ENCODE measurements around the gene CYSTM1.
"Not testable (repeated sequence)": the region's sequence is repeated elsewhere in the genome, so short reads cannot be mapped to it uniquely, and the experiment has no call there.

Gene CYSTM1

GRCh38 chr5:140181002-140181483 is 6.1 kb downstream of the CYSTM1 start:
- DNase-seq: no peak

DNA sequence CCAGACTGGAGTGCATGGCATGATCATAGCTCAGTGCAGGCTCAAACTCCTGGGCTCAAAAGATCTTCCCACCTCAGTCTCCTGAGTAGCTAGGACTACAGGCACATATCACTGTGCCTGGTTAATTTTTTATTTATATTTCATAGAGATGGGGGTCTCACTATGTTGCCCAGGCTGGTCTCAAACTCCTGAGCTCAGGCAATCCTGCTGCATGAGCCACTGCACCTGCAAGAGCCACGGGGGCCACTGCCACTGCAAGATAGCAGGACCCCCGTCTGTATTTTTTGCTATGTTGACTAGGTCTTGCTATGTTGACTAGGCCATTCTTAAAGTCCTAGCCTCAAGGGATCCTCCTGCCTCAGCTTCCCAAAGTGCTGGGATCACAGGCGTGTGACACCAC is 6.5 kb downstream of the CYSTM1 start:
- no peak for DNase-seq

- DNase-seq: no peak
Measured at GRCh38 chr5:140182075-140182711, 7.2 kb downstream of the CYSTM1 start.

DNA sequence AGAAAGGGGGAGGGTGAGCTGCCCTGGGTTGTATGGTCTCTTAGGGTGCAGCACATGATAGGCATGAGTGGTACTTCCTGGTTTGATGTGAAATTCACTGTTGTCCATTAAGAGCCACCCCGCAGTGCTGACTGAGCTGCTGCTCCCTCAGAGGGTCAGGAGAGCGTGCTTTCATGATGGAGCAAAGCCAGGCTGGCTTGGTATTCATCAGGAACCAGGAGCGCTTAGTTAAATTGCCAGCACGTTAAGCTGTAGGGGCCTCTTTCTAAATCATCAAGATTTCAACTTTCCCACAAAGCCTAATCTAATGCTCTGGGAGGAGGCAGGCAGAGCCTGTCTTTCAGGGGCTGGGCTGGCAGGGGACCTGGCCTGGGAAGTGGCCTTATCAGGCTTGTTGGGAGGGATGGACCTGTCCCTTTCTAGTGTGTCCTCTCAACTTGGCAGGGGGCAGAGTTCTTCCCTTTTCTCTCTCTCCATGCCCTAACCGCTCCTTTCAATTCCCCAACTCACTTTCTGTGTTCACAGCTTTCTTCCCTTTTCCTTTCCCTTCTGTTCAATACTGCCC is 7.9 kb downstream of the CYSTM1 start:
- DNase-seq: no peak

DNA sequence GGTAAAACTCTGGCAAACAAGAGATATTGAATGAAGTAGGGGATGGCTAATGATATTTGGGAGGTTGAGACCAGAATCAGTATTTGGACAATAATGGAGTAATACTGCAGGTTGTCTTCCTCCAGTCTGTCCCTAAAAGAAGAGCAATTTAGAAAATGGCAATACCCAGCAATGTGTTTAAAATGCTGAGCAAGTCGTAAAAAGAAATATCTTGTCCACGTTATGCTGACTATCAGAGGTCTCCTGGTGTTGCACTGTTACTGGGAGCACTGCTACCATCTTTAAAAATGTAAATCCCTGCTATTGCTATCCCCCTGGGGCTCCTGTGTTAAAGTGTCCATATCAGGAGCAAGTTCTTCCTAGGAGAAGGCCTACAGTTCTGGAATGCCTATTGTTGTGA is 10.4 kb downstream of the CYSTM1 start:
- no peak for DNase-seq

DNA sequence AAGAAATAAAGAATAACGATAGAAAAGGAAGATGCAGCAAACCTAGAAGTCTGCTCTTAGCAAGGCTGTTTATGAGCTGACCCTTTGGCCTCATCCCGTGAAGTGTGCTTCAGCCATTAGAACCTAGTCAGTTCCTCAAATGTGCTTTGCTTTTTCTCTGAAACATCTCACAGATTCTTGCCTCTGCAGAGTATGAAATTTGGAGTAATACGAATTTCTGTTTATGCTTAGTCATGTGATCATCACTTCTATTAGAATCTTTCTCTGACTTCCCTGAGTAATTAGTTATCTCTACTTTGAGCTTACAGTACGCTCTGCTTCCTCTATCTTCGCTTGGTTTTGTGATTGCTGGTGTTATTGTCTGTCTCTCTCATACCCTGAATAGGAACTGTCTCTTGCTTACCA is 11.3 kb downstream of the CYSTM1 start:
- no peak for DNase-seq

DNA sequence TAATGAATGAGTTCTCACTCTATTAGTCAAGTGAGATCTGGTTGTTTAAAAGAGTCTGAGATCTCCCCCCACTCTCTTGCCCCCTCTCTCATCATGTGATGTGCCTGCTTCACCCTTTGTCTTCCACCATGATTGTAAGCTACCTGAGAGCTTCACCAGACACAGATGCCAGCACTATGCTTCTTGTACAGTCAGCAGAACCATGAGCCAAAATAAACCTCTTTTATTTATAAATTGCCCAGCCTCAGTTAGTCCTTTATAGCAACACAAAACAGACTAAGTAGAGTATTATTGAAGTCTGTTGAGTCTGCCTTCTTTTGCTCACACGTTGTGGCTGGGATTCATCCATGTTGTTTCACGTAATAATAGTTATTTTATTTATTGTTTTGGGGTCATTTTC is 14.3 kb downstream of the CYSTM1 start:
- no peak for DNase-seq

- no peak for DNase-seq
Measured at GRCh38 chr5:140189977-140190871, 15.2 kb downstream of the CYSTM1 start.

DNA sequence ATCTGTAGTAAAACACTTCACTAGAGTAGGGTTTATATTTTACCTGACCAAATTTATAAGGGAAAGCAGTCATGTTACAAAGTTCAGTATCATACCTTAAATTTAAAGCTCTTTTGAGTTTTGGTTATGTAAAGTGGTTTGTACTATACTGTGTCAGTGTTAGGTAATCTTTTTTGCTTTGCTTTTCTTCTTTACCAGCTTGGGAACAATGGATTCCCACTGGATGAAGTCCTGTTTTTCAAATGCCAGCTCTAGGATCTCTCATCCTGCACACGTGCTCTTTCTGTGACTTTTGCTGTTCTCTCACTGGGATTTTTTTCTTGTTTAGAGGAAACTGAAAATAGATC is 15.9 kb downstream of the CYSTM1 start:
- no peak for DNase-seq

DNA sequence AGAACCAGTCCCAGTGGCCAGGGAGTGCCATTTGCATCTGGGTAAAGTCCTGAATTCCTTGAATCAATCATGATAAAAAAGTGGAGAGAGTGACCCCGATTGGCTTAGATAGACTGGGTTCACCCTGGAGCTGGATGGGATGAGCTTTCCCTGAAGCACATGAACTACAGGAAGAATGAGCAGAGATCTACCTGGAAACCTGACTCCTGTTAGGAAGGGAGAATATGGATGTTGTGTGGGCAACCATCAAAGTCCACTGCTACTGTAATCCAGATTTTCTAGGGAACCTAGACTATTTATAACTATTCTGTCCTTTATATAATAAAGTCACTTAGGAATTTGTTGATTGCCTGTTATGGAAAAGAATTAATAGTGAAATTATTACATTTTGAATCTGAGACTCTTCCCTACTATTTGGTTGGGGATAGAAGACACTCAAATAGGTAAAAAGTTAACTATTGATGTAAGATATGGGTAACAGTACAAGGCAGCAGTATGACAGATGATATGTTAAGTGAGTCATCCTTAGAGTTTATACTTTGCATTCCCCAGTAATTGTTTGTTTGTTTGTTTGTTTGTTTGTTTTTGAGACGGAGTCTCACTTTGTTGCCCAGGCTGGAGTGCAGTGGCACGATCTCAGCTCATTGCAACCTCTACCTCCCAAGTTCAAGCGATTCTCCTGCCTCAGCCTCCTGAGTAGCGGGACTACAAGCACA is 17.9 kb downstream of the CYSTM1 start:
- DNase-seq: no peak

DNA sequence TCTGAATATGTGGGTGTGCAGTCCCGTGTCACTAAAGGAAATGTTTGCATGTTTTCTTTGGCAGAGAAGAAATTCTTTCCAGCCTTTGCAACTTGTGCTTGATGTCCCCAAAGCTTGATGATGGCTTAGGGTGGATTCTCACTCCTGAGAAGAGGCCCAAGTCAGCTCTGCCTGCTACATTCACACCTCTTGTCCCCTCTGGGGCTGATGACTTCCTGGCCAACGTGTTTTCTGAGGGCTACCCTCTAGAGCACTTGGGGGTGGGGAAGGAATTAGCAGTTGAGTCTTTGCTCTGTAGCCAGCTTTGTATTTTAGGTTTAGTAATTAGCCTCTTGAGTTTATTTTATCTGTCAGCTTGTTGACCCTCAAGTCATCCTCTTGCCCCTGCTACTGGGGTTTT is 19.7 kb downstream of the CYSTM1 start:
- DNase-seq: no peak

DNA sequence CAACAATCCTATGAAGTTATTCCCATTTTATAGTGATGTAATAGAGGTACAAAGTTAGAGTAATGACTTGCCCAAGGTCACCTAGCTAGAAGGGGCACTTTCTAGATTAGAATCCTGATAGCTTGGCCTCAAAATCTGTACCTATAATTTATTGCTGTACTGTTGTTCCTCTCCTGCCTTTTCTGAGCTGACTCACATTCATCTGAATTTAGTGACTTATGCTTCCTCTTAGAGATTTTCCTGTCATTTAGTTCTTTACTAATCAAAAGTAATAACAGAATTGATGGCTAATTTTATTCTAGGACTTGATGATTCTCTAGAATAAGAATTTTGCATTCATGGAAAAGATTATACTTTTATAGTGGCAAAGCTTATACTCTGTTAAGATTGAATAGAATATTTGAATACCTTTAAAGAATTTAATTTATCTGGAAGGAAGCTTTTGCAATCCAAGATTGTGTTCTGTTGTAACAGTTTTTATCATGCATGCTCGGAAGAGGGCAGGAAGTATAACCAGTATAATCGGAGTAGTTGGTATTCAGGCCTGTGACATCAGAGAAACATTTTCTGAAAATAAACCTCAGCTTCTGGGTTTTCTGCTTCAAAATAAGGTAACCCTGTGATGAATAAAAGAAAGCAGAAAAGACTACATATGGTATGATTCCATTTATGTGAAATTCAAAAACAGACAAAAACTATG is 21.3 kb downstream of the CYSTM1 start:
- no peak for DNase-seq

GRCh38 chr5:140197023-140197422 is 22.0 kb downstream of the CYSTM1 start:
- no peak for DNase-seq

DNA sequence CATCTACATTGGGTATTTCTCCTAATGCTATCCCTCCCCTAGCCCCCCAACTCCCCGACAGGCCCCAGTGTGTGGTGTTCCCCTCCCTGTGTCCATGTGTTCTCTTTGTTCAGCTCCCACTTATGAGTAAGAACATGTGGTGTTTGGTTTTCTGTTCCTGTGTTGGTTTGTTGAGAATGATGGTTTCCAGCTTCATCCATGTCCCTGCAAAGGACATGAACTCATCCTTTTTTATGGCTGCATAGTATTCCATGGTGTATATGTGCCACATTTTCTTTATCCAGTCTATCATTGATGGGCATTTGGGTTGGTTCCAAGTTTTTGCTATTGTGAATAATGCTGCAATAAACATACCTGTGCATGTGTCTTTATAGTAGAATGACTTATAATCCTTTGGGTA is 23.9 kb downstream of the CYSTM1 start:
- DNase-seq: not testable (repeated sequence)

DNA sequence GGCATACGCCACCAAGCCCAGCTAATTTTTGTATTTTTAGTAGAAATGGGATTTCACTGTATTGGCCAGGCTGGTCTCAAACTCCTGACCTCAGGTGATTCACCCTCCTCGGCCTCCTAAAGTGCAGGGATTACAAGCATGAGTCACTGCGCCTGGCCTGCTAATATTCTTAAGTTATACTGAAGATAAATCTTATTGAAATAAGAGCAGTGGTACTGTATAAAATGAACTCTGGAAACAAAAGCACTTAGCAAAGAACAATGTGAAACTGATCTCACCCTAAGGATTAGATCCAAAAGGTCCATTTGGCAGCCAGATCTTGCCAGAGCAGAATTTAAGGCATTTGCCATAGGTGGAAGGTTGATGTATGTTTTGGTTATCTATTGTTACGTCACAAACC is 27.1 kb downstream of the CYSTM1 start:
- no peak for DNase-seq

DNA sequence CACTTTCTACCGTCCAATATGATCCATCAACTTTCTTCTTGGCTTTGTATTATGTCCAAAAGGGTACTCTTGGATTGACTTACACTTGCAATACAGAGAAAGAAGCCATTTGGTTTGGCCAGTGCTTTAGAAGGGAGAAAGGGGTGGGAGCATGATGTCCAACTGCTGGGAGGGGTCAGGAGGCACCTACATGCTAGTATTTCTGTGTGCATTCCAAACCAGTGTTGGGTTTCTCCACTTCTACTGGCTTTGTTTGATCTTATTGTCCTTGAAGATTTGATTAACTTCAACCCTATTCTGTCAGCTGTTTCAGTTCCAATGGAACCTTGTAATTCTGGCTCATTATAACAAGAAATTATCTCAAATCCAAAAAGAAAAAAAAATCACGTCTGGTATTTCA is 27.6 kb downstream of the CYSTM1 start:
- no peak for DNase-seq

DNA sequence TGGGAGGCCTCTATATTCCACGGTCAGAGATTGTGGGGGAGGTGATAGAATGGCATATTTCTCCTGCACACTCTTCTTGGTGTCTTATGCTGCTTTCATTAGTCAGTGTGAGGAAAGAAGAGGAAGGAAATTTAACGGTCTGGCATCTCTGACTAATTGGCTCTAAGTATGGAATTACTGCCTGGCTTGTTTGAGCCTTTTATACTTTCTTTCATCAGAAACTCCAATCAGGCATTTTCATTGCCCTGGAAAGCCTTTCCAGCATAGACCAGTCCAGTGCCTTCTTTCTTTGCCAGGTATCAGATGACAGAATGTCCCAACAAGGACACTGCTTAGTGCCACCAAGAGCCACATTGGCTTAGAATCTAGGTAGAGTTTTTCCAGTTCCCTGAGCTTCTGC is 30.2 kb downstream of the CYSTM1 start:
- no peak for DNase-seq

GRCh38 chr5:140205952-140206351 is 31.0 kb downstream of the CYSTM1 start:
- no peak for DNase-seq

GRCh38 chr5:140207250-140207964 is 32.4 kb downstream of the CYSTM1 start:
- DNase-seq: no peak

GRCh38 chr5:140208065-140208464 is 33.1 kb downstream of the CYSTM1 start:
- no peak for DNase-seq

GRCh38 chr5:140213370-140213983 is 38.5 kb downstream of the CYSTM1 start:
- DNase-seq: no peak

- DNase-seq: no peak
Measured at GRCh38 chr5:140214831-140215230, 39.8 kb downstream of the CYSTM1 start.

Data from NCI-H1105 (cell line).